Midbrain (tissue), 1 donor: ENCODE results near the gene SMIM3.
"Not testable (repeated sequence)": the region's sequence is repeated elsewhere in the genome, so short reads cannot be mapped to it uniquely, and the experiment has no call there.

Experiments
- DNase-seq: peaks from one replicate; lab custom pipeline; 2025; lab: John Stamatoyannopoulos, UW

The SMIM3 gene, protein sequence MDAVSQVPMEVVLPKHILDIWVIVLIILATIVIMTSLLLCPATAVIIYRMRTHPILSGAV

GRCh38 chr5:150778517-150779396, at the start of gene SMIM3:
SMIM3 (plus strand) TSS chr5:150778757; CDS start chr5:150795441, 16,684 bp downstream.
- peak; percentile 53 for DNase-seq

GRCh38 chr5:150729859-150730258, 48.7 kb upstream of the SMIM3 start:
- DNase-seq = no peak

DNA sequence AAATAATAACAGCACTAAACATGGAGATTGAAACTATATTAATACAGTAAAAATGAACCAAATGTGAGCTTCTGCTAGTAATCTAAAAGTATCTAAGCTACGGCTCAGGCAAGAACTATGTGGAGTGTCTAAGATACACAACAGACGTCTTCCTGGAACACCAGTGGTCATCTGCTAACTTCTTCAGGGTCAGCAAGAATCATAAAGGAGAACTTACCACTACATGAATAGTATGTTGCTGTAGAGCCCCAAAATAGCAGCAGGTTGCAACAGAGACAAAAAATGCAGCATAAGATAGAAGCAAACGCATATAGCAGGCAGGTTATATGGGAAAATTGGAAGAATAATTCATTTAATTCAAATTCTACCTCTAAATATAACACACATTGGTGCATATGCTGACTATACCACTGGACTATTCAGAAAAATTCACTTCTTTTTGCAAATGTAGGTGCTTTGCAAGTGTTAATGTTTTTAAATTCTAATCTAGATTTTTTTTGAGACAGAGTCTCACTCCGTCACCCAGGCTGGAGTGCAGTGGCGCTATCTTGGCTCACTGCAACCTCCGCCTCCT, 46.8 kb upstream of the SMIM3 start:
- DNase-seq = peak; percentile 9

GRCh38 chr5:150734579-150735384, 43.8 kb upstream of the SMIM3 start:
- DNase-seq = peak; percentile 24

GRCh38 chr5:150738862-150739261, 39.7 kb upstream of the SMIM3 start:
- DNase-seq = no peak

DNA sequence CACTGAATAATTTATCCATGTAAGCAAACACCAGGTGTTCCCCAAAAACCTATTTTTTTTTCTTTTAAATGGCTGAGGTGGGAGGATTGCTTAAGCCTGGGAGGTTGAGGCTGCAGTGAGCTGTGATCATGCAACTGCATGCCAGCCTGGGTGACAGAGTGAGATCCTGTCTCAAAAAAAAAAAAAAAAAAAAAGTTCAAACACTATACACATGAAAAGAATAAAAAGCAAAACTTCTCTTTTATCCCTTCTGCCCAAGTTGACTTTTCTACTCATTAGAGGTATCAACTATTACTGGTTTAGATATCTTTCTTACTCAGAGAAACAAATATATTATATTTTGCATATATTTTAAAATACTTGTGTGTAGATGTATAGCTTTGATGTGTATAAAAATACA, 37.6 kb upstream of the SMIM3 start:
- DNase-seq = no peak

DNA sequence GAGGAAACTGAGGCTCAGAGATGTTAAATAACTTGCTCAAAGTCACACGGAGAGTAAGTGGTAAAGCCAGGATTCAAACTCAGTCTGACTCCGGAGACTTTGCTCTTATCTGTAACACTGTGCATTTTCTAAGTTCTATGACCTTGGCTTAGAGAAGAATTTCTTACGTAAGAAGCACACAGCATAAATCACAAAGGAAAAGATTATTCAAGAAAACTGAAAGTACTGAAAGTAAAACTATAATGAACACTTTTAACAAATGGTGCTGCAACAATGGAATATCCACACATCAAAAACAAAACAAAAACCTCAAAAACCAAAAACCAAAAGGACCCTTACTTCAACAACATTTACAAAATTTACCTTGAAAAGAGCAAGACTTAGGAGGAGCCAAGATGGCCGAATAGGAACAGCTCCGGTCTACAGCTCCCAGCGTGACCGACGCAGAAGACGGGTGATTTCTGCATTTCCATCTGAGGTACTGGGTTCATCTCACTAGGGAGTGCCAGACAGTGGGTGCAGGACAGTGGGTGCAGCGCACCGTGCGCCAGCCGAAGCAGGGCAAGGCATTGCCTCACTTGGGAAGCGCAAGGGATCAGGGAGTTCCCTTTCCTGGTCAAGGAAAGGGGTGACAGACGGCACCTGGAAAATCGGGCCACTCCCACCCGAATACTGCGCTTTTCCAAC, 36.0 kb upstream of the SMIM3 start:
- not testable (repeated sequence) for DNase-seq

DNA sequence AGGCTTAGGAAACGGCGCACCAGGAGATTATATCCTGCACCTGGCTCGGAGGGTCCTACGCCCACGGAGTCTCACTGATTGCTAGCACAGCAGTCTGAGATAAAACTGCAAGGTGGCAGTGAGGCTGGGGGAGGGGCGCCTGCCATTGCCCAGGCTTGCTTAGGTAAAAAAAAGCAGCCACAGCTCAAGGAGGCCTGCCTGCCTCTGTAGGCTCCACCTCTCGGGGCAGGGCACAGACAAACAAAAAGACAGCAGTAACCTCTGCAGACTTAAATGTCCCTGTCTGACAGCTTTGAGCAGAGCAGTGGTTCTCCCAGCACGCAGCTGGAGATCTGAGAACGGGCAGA, 35.4 kb upstream of the SMIM3 start:
- DNase-seq = not testable (repeated sequence)

- no peak for DNase-seq
Observed at GRCh38 chr5:150750469-150750868, 28.1 kb upstream of the SMIM3 start.

- no peak for DNase-seq
Observed at GRCh38 chr5:150751096-150751891, 27.3 kb upstream of the SMIM3 start.

DNA sequence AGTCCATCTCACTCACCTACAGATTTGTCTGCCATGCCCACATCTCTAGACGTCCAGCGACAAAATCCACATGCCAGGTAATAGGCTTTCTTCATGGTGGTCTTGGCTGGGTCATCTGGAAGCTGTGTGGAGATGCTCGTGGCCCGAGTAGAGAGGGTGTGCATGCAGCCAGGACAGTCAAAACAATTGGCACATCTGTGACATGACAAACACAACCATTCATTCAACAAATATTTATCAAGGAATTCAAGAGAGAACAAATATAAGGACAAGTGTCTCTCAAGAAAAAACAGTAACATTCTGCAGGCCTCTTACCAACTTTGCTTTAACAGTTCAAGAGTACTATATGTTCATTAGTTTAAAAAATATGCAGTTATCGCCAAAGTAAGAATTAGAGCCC, 25.1 kb upstream of the SMIM3 start:
- DNase-seq = no peak

- DNase-seq = no peak
Observed at GRCh38 chr5:150753863-150754262, 24.7 kb upstream of the SMIM3 start.

DNA sequence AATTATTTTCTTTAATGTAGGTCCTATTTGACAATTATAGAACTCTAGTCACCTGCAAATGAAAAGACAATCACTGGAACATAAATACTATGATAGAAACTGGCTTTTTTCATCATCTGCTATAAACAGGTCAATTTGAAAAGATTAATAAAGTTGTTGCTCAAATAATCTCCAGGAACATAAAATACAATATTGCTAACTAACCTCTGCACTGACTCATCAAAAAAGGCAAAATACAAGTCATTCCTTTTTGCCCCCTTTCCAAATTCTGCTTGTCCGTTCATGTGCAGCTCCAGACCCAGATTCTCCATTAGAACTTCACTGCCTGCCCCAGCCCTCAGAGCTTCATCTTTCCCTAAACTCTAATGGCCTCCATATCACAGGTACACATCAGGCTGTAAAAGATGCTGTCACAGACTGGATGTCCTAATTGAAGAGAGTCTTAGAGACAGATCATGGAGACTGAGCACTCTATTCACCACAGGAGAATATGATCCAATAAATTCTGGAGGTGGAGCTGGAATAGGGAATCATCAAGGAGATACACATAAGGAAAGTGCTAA, 21.4 kb upstream of the SMIM3 start:
- DNase-seq = no peak

- no peak for DNase-seq
Observed at GRCh38 chr5:150758203-150758530, 20.4 kb upstream of the SMIM3 start.

- DNase-seq = peak; percentile 99
Observed at GRCh38 chr5:150758531-150759333, 19.8 kb upstream of the SMIM3 start, which contains the start of gene DCTN4. DCTN4 (minus strand) TSS chr5:150759017; CDS start chr5:150758993, 24 bp downstream.

DNA sequence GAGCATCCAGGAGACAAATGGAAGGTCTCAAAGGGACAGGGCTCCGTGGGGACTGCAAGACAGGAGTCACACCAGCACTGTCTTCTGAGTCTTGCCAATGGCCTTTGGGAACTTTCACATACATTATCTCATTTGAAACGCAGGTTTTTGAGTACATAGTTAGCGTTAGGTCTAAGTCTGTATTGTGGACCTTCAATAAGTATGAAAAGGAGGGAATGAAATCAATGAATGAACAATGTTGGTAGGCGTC, 19.3 kb upstream of the SMIM3 start:
- peak; percentile 44 for DNase-seq

GRCh38 chr5:150762211-150762610, 16.3 kb upstream of the SMIM3 start:
- no peak for DNase-seq

GRCh38 chr5:150763023-150763769, 15.4 kb upstream of the SMIM3 start:
- DNase-seq = no peak

DNA sequence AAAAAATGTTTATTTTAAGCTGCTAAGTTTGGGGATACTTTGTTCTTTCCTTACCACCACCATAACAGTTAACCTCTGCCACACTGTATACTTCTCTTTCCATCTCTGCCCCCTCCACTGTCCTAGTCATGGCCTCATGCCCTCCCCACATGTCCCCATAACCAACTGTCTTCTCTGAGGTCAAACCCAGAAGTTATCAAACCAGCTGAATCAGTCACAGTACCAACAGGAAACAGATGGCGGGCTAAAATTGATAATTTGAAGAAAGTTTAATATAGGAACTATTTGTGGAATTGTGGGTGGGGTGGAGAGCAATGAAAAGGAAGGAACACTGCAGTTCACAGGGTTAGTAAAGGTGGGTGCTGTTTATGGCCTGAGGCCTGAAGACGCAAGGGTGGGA, 14.0 kb upstream of the SMIM3 start:
- DNase-seq = no peak
